HG02870 (cell line): ENCODE measurements around the gene DAZ3.
"Not testable (repeated sequence)": the region's sequence is repeated elsewhere in the genome, so short reads cannot be mapped to it uniquely, and the experiment has no call there.

Experiments used
- ATAC-seq: cut with Tn5 transposase; IDR thresholded peaks from one replicate; pipeline ENCODE4 v1.9.1; 2021; ENCODE audit warnings: mild to moderate bottlenecking, moderate library complexity; ENCODE audit not compliant: unreplicated experiment

The DAZ3 gene, protein sequence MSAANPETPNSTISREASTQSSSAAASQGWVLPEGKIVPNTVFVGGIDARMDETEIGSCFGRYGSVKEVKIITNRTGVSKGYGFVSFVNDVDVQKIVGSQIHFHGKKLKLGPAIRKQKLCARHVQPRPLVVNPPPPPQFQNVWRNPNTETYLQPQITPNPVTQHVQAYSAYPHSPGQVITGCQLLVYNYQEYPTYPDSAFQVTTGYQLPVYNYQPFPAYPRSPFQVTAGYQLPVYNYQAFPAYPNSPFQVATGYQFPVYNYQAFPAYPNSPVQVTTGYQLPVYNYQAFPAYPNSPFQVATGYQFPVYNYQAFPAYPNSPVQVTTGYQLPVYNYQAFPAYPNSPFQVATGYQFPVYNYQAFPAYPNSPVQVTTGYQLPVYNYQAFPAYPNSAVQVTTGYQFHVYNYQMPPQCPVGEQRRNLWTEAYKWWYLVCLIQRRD

DNA sequence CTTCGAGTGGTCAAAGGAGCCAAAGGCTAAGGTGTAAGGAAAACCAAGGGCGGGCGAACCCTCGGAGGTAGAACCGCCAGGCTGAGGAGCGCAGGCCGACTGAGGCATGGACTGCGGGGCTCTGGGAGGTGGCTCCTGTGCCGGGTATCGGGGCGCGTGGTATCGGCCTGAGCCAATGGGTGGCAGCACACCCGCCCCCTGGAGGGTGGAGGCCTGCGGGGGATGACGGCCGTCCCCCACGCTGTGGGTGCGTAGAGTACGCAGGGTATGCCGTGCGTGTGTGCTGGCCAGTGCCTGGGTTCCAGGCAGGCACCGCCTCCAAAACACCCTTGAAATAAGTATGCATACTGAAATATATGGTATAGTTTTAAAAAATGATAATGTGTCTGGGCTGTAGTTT, at the start of gene DAZ3:
Gene DAZ3 (minus strand): TSS at position 101 of the 400 bp plus-strand sequence. CDS start 208 bp downstream, outside the sequence.
- ATAC-seq: not testable (repeated sequence)

DNA sequence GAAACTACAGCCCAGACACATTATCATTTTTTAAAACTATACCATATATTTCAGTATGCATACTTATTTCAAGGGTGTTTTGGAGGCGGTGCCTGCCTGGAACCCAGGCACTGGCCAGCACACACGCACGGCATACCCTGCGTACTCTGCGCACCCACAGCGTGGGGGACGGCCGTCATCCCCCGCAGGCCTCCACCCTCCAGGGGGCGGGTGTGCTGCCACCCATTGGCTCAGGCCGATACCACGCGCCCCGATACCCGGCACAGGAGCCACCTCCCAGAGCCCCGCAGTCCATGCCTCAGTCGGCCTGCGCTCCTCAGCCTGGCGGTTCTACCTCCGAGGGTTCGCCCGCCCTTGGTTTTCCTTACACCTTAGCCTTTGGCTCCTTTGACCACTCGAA, 20.4 kb upstream of the DAZ3 start, which contains the start of gene DAZ4:
Gene DAZ4 (plus strand): TSS at position 301 of the 400 bp plus-strand sequence. CDS start 208 bp downstream, outside the sequence.
- not testable (repeated sequence) for ATAC-seq

DNA sequence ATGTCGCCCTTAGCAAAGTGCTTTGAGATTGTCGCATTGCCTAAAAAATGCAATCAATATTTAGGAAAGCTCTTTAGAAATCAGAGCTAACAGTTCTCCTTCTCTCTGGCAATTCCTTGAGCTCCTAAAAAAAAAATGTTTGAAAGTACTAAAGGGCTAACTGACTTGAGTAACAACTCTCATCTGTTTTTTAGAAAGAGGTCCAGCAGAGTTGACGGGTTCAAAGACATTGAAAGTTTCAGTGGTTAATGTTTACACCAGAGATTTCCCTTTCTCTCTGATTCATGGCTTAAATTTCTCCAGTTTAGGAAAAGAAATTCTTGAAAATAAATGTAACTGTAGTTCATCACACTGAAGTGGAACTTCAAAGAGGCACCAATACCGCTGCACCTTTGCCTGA, 11.9 kb upstream of the DAZ3 start:
- ATAC-seq: not testable (repeated sequence)

DNA sequence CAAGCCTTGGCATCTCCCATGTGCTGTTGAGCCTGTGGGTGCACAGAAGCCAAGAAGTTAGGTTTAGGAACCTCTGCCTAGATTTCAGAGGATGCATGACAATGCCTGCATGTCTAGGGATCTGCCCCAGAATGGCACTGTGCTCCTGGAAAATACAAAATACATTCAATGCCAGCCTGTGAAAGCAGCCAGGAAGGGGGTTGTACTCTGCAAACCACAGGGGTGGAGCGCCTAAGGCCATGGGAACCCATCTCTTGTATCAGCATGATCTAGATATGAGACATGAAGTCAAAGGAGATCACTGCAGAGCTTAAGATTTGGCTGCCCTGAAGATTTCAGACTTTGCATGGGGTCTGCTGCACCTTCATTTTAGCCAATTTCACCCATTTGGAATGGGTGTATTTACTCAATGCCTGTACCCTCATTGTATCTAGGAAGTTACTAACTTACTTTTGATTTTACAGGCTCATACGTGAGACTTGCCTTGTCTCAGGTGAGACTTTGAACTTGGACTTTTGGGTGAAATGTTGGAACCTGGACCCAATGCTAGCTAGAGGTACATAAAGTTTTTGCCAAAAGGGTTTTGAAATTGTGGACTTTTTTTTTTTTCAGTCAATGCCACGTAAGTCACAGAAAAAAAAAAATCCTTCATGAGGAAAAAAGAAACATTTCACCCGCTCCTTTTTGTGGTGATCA, 11.1 kb upstream of the DAZ3 start:
- not testable (repeated sequence) for ATAC-seq

DNA sequence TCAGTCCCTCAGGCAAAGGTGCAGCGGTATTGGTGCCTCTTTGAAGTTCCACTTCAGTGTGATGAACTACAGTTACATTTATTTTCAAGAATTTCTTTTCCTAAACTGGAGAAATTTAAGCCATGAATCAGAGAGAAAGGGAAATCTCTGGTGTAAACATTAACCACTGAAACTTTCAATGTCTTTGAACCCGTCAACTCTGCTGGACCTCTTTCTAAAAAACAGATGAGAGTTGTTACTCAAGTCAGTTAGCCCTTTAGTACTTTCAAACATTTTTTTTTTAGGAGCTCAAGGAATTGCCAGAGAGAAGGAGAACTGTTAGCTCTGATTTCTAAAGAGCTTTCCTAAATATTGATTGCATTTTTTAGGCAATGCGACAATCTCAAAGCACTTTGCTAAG, 8.6 kb upstream of the DAZ3 start:
- not testable (repeated sequence) for ATAC-seq
